ENCODE results near the gene PON2. TPM values are rescaled to one million over a fixed set of nuclear protein-coding genes. Genes with fewer than 3 reads are reported as not detected.
A peak's percentile ranks its signal among the peaks of the same experiment; 100 is the strongest.

Gene PON2
- total and polyA plus RNA-seq, 2 of the 13 experiments (the other 11 are each of a cell fraction or from before 2014, with no cell fraction given) = 202 to 217 TPM

DNA sequence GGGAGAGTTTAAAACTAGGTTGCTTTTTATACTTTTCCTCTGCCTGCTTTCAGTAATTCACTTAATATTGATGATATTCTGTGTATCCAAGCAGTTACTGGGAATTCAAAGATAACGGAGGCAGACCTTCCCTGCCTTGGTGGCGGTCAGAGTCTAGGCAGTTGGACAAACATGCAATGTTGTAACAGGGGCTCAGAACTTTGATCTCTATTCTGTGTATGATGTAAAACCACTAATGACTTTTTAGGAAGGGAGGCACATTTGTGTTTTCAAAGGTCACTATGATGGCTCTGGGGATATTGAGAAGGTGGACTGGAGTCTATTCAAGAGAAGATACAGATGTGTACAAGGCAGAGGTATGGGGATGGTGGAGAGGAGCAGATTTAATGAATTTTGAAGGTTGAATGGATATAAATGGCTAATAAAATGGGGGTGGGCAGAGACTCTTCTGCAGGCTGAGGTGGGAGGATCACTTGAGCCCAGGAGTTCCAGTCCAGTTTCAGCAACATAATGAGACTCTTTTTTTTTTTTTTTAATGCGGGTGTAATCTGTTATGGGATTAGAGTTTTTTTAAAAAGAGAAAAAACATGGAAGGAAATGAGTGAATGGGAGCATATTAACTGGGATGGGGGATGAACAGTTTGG lies 5.7 kb upstream of the PON2 start (continued):
- TF ChIP-seq, protein P1, sequence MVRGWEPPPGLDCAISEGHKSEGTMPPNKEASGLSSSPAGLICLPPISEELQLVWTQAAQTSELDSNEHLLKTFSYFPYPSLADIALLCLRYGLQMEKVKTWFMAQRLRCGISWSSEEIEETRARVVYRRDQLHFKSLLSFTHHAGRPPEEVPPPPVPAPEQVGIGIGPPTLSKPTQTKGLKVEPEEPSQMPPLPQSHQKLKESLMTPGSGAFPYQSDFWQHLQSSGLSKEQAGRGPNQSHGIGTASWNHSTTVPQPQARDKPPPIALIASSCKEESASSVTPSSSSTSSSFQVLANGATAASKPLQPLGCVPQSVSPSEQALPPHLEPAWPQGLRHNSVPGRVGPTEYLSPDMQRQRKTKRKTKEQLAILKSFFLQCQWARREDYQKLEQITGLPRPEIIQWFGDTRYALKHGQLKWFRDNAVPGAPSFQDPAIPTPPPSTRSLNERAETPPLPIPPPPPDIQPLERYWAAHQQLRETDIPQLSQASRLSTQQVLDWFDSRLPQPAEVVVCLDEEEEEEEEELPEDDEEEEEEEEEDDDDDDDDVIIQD (CRISPR knock-in tag; IDR thresholded peaks at IDR 0.05; ENCODE audit: low read depth) = peak; percentile 91; the same call in 1 of the 2 replicates
- TF ChIP-seq SMC3 (IDR thresholded peaks at IDR 0.05; ENCODE audit: low read length) (peak; percentile 41), ZNF563 (CRISPR knock-in tag; IDR thresholded peaks at IDR 0.05) (no peak), MTF1 (CRISPR knock-in tag; IDR thresholded peaks at IDR 0.05) (no peak), PHF21A (CRISPR knock-in tag; IDR thresholded peaks at IDR 0.05) (peak; percentile 91), YY1 (IDR thresholded peaks at IDR 0.05; ENCODE audit: insufficient read depth, insufficient replicate concordance, low read depth, low read length) (peak; percentile 27), ZNF605 (CRISPR knock-in tag; IDR thresholded peaks at IDR 0.05) (peak; percentile 70; the same call in 1 of the 2 replicates), CENPX (CRISPR knock-in tag; IDR thresholded peaks at IDR 0.05) (no peak), ZNF101 (CRISPR knock-in tag; IDR thresholded peaks at IDR 0.05; ENCODE audit: borderline replicate concordance, low read depth) (no peak), ZNF207 (IDR thresholded peaks at IDR 0.05; ENCODE audit: borderline replicate concordance) (no peak), CCDC6 (CRISPR knock-in tag; IDR thresholded peaks at IDR 0.05) (no peak), SP5 (CRISPR knock-in tag; IDR thresholded peaks at IDR 0.05; ENCODE audit: borderline replicate concordance, low read depth) (peak; percentile 60), ZMYM3 (CRISPR knock-in tag; IDR thresholded peaks at IDR 0.05) (peak; percentile 57; the same call in 1 of the 2 replicates), XRCC5 (optimal IDR thresholded peaks at IDR 0.05; ENCODE audit: low read length) (no peak), ZNF710 (CRISPR knock-in tag; IDR thresholded peaks at IDR 0.05; ENCODE audit: borderline replicate concordance) (no peak), KLF12 (CRISPR knock-in tag; IDR thresholded peaks at IDR 0.05; ENCODE audit: borderline replicate concordance) (no peak; the same call in 1 of the 2 replicates), IRF9 (CRISPR knock-in tag; IDR thresholded peaks at IDR 0.05; ENCODE audit: borderline replicate concordance) (no peak), FOXA1 (IDR thresholded peaks at IDR 0.05) (no peak), FOXA1 (CRISPR knock-in tag; IDR thresholded peaks at IDR 0.05) (peak; percentile 97)
- TF ChIP-seq, protein P2, sequence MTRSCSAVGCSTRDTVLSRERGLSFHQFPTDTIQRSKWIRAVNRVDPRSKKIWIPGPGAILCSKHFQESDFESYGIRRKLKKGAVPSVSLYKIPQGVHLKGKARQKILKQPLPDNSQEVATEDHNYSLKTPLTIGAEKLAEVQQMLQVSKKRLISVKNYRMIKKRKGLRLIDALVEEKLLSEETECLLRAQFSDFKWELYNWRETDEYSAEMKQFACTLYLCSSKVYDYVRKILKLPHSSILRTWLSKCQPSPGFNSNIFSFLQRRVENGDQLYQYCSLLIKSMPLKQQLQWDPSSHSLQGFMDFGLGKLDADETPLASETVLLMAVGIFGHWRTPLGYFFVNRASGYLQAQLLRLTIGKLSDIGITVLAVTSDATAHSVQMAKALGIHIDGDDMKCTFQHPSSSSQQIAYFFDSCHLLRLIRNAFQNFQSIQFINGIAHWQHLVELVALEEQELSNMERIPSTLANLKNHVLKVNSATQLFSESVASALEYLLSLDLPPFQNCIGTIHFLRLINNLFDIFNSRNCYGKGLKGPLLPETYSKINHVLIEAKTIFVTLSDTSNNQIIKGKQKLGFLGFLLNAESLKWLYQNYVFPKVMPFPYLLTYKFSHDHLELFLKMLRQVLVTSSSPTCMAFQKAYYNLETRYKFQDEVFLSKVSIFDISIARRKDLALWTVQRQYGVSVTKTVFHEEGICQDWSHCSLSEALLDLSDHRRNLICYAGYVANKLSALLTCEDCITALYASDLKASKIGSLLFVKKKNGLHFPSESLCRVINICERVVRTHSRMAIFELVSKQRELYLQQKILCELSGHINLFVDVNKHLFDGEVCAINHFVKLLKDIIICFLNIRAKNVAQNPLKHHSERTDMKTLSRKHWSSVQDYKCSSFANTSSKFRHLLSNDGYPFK (CRISPR knock-in tag; IDR thresholded peaks at IDR 0.05; ENCODE audit: borderline replicate concordance) = no peak
- TF ChIP-seq, protein P3, sequence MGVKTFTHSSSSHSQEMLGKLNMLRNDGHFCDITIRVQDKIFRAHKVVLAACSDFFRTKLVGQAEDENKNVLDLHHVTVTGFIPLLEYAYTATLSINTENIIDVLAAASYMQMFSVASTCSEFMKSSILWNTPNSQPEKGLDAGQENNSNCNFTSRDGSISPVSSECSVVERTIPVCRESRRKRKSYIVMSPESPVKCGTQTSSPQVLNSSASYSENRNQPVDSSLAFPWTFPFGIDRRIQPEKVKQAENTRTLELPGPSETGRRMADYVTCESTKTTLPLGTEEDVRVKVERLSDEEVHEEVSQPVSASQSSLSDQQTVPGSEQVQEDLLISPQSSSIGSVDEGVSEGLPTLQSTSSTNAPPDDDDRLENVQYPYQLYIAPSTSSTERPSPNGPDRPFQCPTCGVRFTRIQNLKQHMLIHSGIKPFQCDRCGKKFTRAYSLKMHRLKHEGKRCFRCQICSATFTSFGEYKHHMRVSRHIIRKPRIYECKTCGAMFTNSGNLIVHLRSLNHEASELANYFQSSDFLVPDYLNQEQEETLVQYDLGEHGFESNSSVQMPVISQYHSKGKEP (CRISPR knock-in tag; IDR thresholded peaks at IDR 0.05) = no peak

Data from HepG2 (cell line).